Panc1 (cell line): ENCODE data around the gene CAMK2A. TPM values are rescaled to one million over a fixed set of nuclear protein-coding genes. Genes with fewer than 3 reads are reported as not detected.
A peak's percentile ranks its signal among the peaks of the same experiment; 100 is the strongest.

ENCODE experiments used
- ATAC-seq: fragments of 200-7000 bp; cut with Tn5 transposase; 2 replicates; pipeline ENCODE4 v1.9.1; 2020; ENCODE audit warnings: mild to moderate bottlenecking, moderate library complexity
- BruUV-seq: library from RNA; stranded (reverse); fragments of 400-500 nt; replicated peaks from 2 replicates; lab custom pipeline; 2021; lab: Mats Ljungman, UMichigan
- CTCF ChIA-PET: fragments of 300-600 bp; sonication (Branson Sonifier 250); formaldehyde crosslinking; loops from one replicate; lab custom pipeline; 2022; ENCODE audit warnings: antibody characterized with exemption; lab: Charles Lee
- POLR2A ChIA-PET: fragments of 300-600 bp; sonication (Branson Sonifier 250); formaldehyde crosslinking; loops from one replicate; lab custom pipeline; 2022; ENCODE audit warnings: antibody characterized with exemption; lab: Charles Lee
- DNase-seq: peaks from one replicate; pipeline ENCODE4 v3.0.0-alpha.2; 2010; ENCODE audit warnings: low read depth, low spot score
- H3K27ac ChIP-seq: 2 replicates; pipeline ENCODE4 v1.5.1; 2011; ENCODE audit warnings: mild to moderate bottlenecking, low read length, inconsistent platforms
- H3K27me3 ChIP-seq: fragments of 200-500 bp; sonication (Bioruptor generic); 2 replicates; pipeline ENCODE4 v1.6.0; 2014; ENCODE audit warnings: low read length, inconsistent platforms; ENCODE audit not compliant: control insufficient read depth, insufficient read depth
- H3K36me3 ChIP-seq: fragments of 200-500 bp; sonication (Bioruptor generic); 2 replicates; pipeline ENCODE4 v1.5.1; 2014; ENCODE audit warnings: inconsistent platforms, mild to moderate bottlenecking, low read length, moderate library complexity; ENCODE audit not compliant: control insufficient read depth, insufficient read depth
- H3K4me1 ChIP-seq: 2 replicates; pipeline ENCODE4 v1.5.1; 2011; ENCODE audit warnings: inconsistent platforms, mild to moderate bottlenecking, low read length, moderate library complexity; ENCODE audit not compliant: control insufficient read depth, insufficient read depth
- H3K4me3 ChIP-seq, 2 experiments: 2 replicates each; pipeline ENCODE4 v1.5.1; 2011 to 2012; ENCODE audit warnings: low read depth in 2 of 2, low read length in 2 of 2, mild to moderate bottlenecking in 2 of 2, inconsistent platforms in 1 of 2, moderate library complexity in 1 of 2
- H3K9me3 ChIP-seq: fragments of 200-500 bp; sonication (Bioruptor generic); 2 replicates; pipeline ENCODE4 v1.5.1; 2014; ENCODE audit warnings: low read depth, mild to moderate bottlenecking, inconsistent platforms, low read length, moderate library complexity; ENCODE audit not compliant: control insufficient read depth, insufficient read depth
- CTCF ChIP-seq: fragments of 450-650 bp; IDR thresholded peaks from 2 replicates; pipeline ENCODE4 v1.5.1; 2017; ENCODE audit warnings: mild to moderate bottlenecking
- POLR2AphosphoS5 ChIP-seq: IDR thresholded peaks from 2 replicates; pipeline ENCODE4 v1.6.1; 2012; ENCODE audit warnings: mild to moderate bottlenecking, low read depth, low read length, moderate library complexity
- REST ChIP-seq, 2 experiments: IDR thresholded peaks; 2 replicates each; pipeline ENCODE4 v1.6.1; 2011 to 2012; ENCODE audit warnings: low read depth in 2 of 2, control low read depth in 1 of 2, low read length in 1 of 2, mild to moderate bottlenecking in 1 of 2, moderate library complexity in 1 of 2; ENCODE audit not compliant: insufficient read depth in 1 of 2
- SIN3A ChIP-seq: IDR thresholded peaks from 2 replicates; pipeline ENCODE4 v1.6.1; 2012; ENCODE audit warnings: low read depth, mild to moderate bottlenecking, low read length, moderate library complexity, borderline replicate concordance; ENCODE audit not compliant: insufficient read depth
- TCF7L2 ChIP-seq: IDR thresholded peaks from 2 replicates; pipeline ENCODE4 v1.6.1; 2011; ENCODE audit warnings: mild to moderate bottlenecking, low read depth, low read length, inconsistent platforms
- in situ Hi-C: cut with HindIII; loops from 2 replicates; pipeline ENCODE4 v1.10.0; 2016; ENCODE audit warnings: low sequenced_read_pairs, low pct_unique_long_range_greater_than_20kb
- intact Hi-C: fragments of 100-400 bp; cut with micrococcal nuclease; formaldehyde crosslinking; loops from one replicate; pipeline ENCODE4 v1.10.0; 2022; ENCODE audit not compliant: unreplicated experiment
- total RNA-seq: library from RNA; stranded (reverse); gene quantifications from one replicate; pipeline ENCODE4 v1.2.1, GENCODE V29; 2021; ENCODE audit not compliant: unreplicated experiment

The CAMK2A gene
- total RNA-seq, 1 experiment from 2014 or later: 0.51 TPM

- in situ Hi-C loops: no loop called here
- POLR2A ChIA-PET: no interaction called here
- BruUV-seq: no TSS peak
Measured at GRCh38 chr5:150321784-150322183, 32.2 kb upstream of the CAMK2A start.

GRCh38 chr5:150321211-150321610, 31.6 kb upstream of the CAMK2A start:
- peaks cover 45% of the 10 kb centered on the region for H3K4me1 ChIP-seq
- ChIA-PET POLR2A (no interaction called here), CTCF (no interaction called here)
- no TSS peak for BruUV-seq
- intact Hi-C loops: no loop called here
- no peaks in the 10 kb centered on the region for H3K36me3 ChIP-seq
- no peaks in the 10 kb centered on the region; the same call in 1 of the 2 replicates for H3K9me3 ChIP-seq
- DNase-seq (no peak), ATAC-seq (no peak)
- no peak overlapping the region for H3K4me3 ChIP-seq
- in situ Hi-C loops: no loop called here
- H3K27ac ChIP-seq: peak overlapping the region; percentile 94
- no peaks in the 10 kb centered on the region for H3K27me3 ChIP-seq
- TF ChIP-seq TCF7L2: no peak
- TF ChIP-seq CTCF: no peak
- TF ChIP-seq REST (IDR thresholded peaks at IDR 0.05; ENCODE audit: insufficient read depth in 1 of 2, low read depth in 2 of 2, low read length in 1 of 2): no peak
- TF ChIP-seq SIN3A: no peak
- TF ChIP-seq POLR2AphosphoS5: no peak

More at GRCh38 chr5:150321784-150322183, 32.2 kb upstream of the CAMK2A start:
- H3K4me3 ChIP-seq: no peak overlapping the region
- no peaks in the 10 kb centered on the region for H3K27me3 ChIP-seq
- peaks cover 40% of the 10 kb centered on the region for H3K4me1 ChIP-seq
- no peak overlapping the region for H3K27ac ChIP-seq
- TF ChIP-seq CTCF (no peak), POLR2AphosphoS5 (no peak), SIN3A (no peak), REST (IDR thresholded peaks at IDR 0.05; ENCODE audit: insufficient read depth in 1 of 2, low read depth in 2 of 2, low read length in 1 of 2) (no peak), TCF7L2 (no peak)
- no peaks in the 10 kb centered on the region; the same call in 1 of the 2 replicates for H3K9me3 ChIP-seq
- H3K36me3 ChIP-seq: no peaks in the 10 kb centered on the region
- intact Hi-C loops: no loop called here
- ATAC-seq: no peak
- no peak for DNase-seq
- CTCF ChIA-PET: no interaction called here
